GM12873 (cell line): ENCODE measurements around the gene ADAMTS6.

Source experiments
- TF ChIP-seq, protein P1 (sequence below): IDR thresholded peaks from 2 replicates; pipeline ENCODE4 v1.5.1; 2012; ENCODE audit warnings: low read depth, mild to moderate bottlenecking, moderate library complexity, low read length, control low read depth; ENCODE audit not compliant: insufficient read depth; ENCODE audit errors: missing control alignments

ADAMTS6 gene

DNA sequence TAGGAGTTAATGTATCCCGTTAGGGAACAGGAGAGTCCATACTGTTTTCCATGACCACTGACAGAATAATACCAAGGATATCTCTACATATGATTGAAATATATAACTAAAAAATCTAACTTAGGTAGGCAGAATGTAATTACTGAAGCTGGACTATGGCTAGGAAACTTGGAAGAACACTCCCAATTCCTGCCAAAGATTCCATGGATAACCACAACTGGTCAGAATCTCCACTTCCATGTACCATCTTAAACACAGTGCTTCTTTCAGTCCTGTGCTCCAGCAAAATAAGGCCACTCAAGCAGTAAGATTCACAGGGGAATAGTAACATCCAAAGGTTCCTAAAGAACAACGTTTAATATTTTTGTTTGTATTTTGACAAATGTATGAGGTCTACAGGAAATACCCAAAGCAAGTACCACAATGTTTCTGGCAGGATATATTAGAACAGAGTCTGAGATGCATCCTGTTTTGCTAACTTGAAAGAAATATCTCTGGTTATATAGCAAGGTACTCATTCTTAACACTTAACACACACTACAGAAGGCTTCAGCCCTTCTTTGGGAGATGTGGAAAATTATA, 295.0 kb downstream of the ADAMTS6 start:
- TF ChIP-seq, protein P1, sequence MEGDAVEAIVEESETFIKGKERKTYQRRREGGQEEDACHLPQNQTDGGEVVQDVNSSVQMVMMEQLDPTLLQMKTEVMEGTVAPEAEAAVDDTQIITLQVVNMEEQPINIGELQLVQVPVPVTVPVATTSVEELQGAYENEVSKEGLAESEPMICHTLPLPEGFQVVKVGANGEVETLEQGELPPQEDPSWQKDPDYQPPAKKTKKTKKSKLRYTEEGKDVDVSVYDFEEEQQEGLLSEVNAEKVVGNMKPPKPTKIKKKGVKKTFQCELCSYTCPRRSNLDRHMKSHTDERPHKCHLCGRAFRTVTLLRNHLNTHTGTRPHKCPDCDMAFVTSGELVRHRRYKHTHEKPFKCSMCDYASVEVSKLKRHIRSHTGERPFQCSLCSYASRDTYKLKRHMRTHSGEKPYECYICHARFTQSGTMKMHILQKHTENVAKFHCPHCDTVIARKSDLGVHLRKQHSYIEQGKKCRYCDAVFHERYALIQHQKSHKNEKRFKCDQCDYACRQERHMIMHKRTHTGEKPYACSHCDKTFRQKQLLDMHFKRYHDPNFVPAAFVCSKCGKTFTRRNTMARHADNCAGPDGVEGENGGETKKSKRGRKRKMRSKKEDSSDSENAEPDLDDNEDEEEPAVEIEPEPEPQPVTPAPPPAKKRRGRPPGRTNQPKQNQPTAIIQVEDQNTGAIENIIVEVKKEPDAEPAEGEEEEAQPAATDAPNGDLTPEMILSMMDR, result no peak

DNA sequence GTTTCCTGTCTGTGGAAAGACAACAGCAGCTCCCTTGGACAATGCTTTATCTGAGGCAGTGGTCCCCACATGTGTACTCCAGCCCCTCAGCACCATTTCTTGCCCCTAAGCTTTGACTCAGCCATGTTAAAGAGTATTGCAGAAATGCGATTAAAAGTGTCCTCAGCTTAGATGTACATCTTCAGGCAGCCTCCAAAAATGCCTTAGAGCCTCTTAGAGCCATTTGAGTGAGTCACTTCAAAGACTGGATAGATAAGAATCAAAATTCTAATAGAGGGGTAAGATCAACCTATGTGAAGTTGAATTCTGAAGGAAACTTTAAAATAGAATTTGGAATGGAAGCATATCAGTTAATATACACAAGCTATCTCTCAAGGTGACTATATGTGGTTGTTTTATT, 296.3 kb downstream of the ADAMTS6 start:
- TF ChIP-seq, protein P1, result no peak

- TF ChIP-seq, protein P1, result no peak
These were observed 296.9 kb downstream of the ADAMTS6 start for GRCh38 chr5:65184780-65185179.

GRCh38 chr5:65173130-65173525, 308.6 kb downstream of the ADAMTS6 start:
- TF ChIP-seq, protein P1, result no peak

DNA sequence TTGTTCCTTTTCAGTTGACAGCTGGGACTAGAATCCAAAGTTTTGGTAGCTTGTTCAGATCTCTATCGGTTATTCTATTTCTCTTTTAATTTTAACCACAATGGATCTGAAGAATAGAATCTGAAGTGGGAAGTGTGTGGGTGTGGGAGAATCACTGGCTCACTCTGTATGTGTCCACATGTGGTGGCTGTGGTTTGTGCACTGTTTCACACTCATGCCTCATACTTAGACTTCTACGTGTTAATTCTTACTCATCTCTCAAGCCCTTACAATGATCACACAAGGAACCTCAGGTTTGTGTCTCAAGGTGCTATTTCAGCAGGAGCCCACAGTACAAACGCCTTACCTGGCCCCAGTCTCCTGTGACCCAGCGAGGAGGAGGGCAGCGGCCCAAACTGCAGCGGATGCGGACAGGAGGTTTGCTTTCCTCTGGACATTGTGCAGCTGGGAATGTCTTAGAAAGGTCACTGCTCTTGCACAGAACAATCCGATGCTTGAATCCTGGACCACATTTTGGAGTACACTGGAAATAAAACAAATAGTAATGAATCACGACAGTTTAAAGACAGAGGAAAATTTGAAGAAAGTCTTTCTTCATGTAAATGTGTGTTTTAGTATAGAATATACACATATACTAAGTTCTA, 309.1 kb downstream of the ADAMTS6 start:
- TF ChIP-seq, protein P1, result no peak

DNA sequence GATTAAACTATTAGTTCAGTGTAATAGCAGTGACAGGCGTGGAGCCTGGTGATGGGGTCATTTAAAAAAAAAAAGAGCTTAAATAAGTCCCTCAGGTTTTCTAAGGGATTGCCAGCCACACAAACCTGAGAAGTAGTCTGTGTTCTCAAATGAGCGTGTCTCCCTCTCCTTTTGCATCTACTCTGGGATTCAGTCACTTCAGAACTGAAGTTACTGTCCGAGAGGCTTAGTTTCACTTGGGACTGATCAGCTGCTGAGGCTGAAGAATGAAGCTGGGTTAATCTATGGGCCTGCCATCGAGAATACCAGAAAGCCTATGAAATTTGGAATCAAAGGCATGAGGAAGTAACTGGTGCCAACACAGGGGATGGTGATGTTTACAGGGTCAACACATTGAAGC, 310.1 kb downstream of the ADAMTS6 start:
- TF ChIP-seq, protein P1, result no peak

DNA sequence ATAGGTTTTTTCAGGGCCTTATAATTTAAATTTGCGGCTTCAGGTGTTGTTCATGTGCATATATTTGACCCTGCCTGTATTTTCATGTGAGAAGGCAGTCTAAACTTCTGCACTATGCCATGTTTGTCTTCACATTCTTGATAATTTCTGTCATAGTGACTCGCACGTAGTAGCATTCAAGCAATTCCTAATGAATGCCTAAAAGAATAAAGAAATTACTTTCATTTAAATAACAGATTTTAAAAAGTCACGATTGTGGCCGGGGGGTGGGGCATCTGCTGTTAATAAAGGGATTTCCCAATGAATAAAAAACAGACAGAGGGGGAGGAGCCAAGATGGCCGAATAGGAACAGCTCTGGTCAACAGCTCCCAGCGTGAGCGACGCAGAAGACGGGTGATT, 318.0 kb downstream of the ADAMTS6 start:
- TF ChIP-seq, protein P1, result no peak
